Spinal cord (tissue), 10 donors: Measurements from ENCODE around the gene SYNPO. TPM values are rescaled to one million over a fixed set of nuclear protein-coding genes. Genes with fewer than 3 reads are reported as not detected.
A peak's percentile ranks its signal among the peaks of the same experiment; 100 is the strongest.

Experiments used
- DNase-seq, 6 donors: peaks; one replicate each; pipeline versions ENCODE4 v3.0.0 to v3.0.0-alpha.2; 2013 to 2015; ENCODE audit warnings: low spot score in 6 of 6, low read depth in 4 of 6
- H3K27ac ChIP-seq: one replicate; pipeline ENCODE4 v1.5.1; 2013; ENCODE audit warnings: low read depth, low read length, control low read depth
- H3K27me3 ChIP-seq: one replicate; pipeline ENCODE4 v1.6.1; 2013; ENCODE audit warnings: low read length; ENCODE audit not compliant: control insufficient read depth, insufficient read depth
- H3K36me3 ChIP-seq: one replicate; pipeline ENCODE4 v1.6.1; 2013; ENCODE audit warnings: low read length; ENCODE audit not compliant: control insufficient read depth, insufficient read depth
- H3K4me1 ChIP-seq: one replicate; pipeline ENCODE4 v1.6.1; 2013; ENCODE audit warnings: low read length; ENCODE audit not compliant: control insufficient read depth, insufficient read depth
- H3K4me3 ChIP-seq: one replicate; pipeline ENCODE4 v1.5.1; 2013; ENCODE audit warnings: low read depth, low read length, control low read depth
- H3K9me3 ChIP-seq: one replicate; pipeline ENCODE4 v1.6.1; 2013; ENCODE audit warnings: low read length; ENCODE audit not compliant: control insufficient read depth, insufficient read depth
- WGBS: methylation state at CpG from one replicate; pipeline ENCODE4 v1.1.5; 2013; ENCODE audit warnings: missing lambda C conversion rate; ENCODE audit not compliant: insufficient coverage; 5-methylcytosine and 5-hydroxymethylcytosine counted together
- polyA plus RNA-seq, 2 donors: library from polyadenylated mRNA; unstranded; fragments of 120-200 nt; gene quantifications; one replicate each; pipeline ENCODE4 v1.2.1, GENCODE V29; 2013; ENCODE audit not compliant: insufficient read length in 2 of 2
- total RNA-seq, 2 donors: library from RNA; depleted of rRNA in 1 of 2; stranded (reverse); fragments of 120-200 nt in 1 of 2; fragments of >200 nt in 1 of 2; gene quantifications; one replicate each; pipeline versions ENCODE4 v1.2.3 to v1.2.4, GENCODE V29; 2013 to 2014
- donor health status: healthy.

SYNPO gene
- total and polyA plus RNA-seq, 4 donors, result 5.3 to 17.4 (median 10.9) TPM

GRCh38 chr5:150644514-150644913, 4.1 kb downstream of the SYNPO start:
- WGBS, result 36% methylated on average over 2 of the region's 2 CpGs
- Histone ChIP-seq H3K27me3 (no peaks in the 10 kb centered on the region), H3K36me3 (peaks cover 14% of the 10 kb centered on the region), H3K9me3 (no peaks in the 10 kb centered on the region), H3K27ac (peak overlapping the region; percentile 25), H3K4me1 (peaks cover 67% of the 10 kb centered on the region), H3K4me3 (no peak overlapping the region)
- DNase-seq, result peak in 2 of 6 donors; percentile 48 to 54

- Histone ChIP-seq H3K36me3 (peaks cover 21% of the 10 kb centered on the region), H3K9me3 (no peaks in the 10 kb centered on the region), H3K27me3 (no peaks in the 10 kb centered on the region), H3K4me1 (peaks cover 65% of the 10 kb centered on the region), H3K27ac (peak overlapping the region; percentile 25), H3K4me3 (no peak overlapping the region)
- 31% methylated on average over 4 of the region's 4 CpGs for WGBS
- peak in 2 of 6 donors; percentile 80 to 81 for DNase-seq
Measured at GRCh38 chr5:150645070-150645700, 4.7 kb downstream of the SYNPO start.

DNA sequence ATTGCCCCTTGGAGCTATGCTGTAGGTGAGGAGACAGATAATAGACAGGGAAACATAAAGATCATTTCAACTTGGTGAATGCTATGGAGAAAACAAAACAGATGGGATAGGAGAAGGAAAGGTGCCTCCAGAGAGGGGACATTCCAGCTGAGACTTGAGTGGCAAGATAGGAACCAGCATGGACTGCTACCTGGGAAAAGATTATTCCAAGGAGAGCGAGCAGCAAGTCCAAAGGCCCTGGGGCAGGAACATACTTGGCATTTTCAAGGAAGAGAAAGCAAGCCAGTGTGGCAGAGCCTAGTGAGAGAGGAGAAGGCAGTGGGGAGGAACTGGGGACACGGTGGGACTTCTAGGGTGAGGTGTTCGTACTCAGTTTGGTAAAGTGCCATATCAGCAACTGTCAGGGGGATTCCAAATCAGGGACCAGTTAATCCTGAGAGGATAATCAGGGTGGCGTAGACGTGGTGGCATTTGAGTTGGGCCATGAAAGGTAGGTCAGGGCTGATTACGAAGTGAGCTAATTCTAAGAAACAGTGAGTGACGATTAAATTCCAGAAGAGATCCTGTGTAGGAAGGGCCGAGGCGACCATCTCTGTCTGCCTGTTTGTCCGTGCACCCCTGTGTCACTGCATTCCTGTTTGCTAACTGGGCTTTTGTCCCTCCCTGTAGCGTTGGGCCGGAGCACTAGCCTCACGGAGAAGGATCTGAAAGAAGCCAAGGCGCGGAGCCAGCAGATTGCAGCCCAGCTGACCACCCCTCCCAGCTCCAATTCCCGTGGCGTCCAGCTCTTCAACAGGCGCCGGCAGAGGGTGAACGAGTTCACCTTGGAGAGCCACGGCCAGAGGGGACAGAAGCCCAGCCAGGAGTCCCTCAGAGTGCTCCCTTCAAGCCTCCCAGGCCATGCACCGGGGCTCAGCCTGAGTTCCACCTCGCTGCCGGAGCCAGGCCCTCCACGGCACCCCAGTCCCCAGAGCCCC, 7.1 kb downstream of the SYNPO start:
- peaks cover 30% of the 10 kb centered on the region for H3K36me3 ChIP-seq
- H3K9me3 ChIP-seq, result no peaks in the 10 kb centered on the region
- 44% methylated on average over 25 of the region's 25 CpGs for WGBS
- peaks cover 65% of the 10 kb centered on the region for H3K4me1 ChIP-seq
- H3K4me3 ChIP-seq, result no peak overlapping the region
- no peaks in the 10 kb centered on the region for H3K27me3 ChIP-seq
- H3K27ac ChIP-seq, result no peak overlapping the region
- peak in 2 of 6 donors; percentile 48 to 72 for DNase-seq

DNA sequence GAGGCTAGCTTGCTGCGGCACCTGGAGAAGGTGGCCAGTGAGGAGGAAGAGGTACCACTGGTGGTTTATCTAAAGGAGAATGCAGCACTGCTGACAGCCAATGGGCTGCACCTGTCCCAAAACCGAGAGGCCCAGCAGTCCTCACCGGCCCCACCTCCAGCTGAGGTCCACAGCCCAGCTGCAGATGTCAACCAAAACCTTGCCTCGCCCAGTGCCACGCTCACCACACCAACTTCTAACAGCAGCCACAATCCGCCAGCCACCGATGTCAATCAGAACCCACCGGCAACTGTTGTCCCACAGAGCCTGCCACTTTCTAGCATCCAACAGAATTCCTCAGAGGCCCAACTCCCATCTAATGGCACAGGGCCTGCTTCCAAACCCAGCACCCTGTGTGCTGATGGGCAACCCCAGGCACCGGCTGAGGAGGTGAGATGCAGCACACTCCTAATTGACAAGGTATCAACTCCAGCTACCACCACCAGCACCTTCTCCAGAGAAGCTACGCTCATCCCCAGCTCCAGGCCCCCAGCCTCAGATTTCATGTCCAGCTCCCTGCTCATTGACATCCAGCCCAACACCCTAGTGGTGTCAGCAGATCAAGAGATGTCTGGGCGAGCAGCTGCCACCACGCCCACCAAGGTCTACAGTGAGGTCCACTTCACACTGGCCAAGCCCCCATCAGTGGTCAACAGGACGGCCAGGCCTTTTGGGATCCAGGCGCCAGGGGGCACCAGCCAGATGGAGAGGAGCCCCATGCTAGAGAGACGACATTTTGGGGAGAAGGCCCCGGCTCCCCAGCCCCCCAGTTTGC, 8.0 kb downstream of the SYNPO start:
- DNase-seq, result no peak
- H3K9me3 ChIP-seq, result no peaks in the 10 kb centered on the region
- peaks cover 68% of the 10 kb centered on the region for H3K4me1 ChIP-seq
- H3K36me3 ChIP-seq, result peaks cover 30% of the 10 kb centered on the region
- no peak overlapping the region for H3K27ac ChIP-seq
- no peak overlapping the region for H3K4me3 ChIP-seq
- no peaks in the 10 kb centered on the region for H3K27me3 ChIP-seq
- 93% methylated on average over 16 of the region's 16 CpGs for WGBS

- Histone ChIP-seq H3K36me3 (peaks cover 30% of the 10 kb centered on the region), H3K27ac (no peak overlapping the region), H3K4me3 (no peak overlapping the region), H3K9me3 (no peaks in the 10 kb centered on the region), H3K4me1 (peaks cover 61% of the 10 kb centered on the region), H3K27me3 (no peaks in the 10 kb centered on the region)
- WGBS, result 91% methylated on average over 43 of the region's 46 CpGs
- DNase-seq, result no peak
Measured at GRCh38 chr5:150649108-150650020, 8.9 kb downstream of the SYNPO start.

GRCh38 chr5:150650021-150651006, 9.9 kb downstream of the SYNPO start:
- H3K4me3 ChIP-seq, result no peak overlapping the region
- peaks cover 51% of the 10 kb centered on the region for H3K4me1 ChIP-seq
- H3K9me3 ChIP-seq, result no peaks in the 10 kb centered on the region
- no peaks in the 10 kb centered on the region for H3K27me3 ChIP-seq
- WGBS, result 76% methylated on average over 28 of the region's 38 CpGs
- no peak for DNase-seq
- peaks cover 30% of the 10 kb centered on the region for H3K36me3 ChIP-seq
- no peak overlapping the region for H3K27ac ChIP-seq

DNA sequence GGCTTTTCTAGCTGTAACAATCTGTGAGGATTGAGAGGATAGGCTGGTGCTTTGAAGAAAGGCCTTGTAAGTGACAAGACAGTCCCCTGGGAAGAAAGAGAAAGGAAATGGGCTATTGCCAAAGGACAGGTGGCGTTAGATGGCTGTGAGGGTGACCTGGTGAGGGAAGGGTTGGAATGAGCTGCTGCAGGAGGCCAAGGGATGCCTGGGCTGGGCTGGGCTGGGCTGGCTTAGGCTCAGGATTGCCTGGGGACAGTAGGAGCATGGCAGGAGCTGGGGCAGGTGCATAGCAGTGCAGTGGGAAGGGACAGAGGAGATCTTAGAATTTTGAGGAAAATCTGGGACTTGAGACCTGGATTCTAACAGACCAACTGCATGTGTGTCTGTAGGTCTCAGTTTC, 10.9 kb downstream of the SYNPO start:
- H3K36me3 ChIP-seq, result peaks cover 30% of the 10 kb centered on the region
- DNase-seq, result no peak

More for the DNA sequence above, 10.9 kb downstream of the SYNPO start:
- peaks cover 55% of the 10 kb centered on the region for H3K4me1 ChIP-seq
- H3K27me3 ChIP-seq, result no peaks in the 10 kb centered on the region
- peak overlapping the region; percentile 59 for H3K27ac ChIP-seq
- WGBS, result 58% methylated on average over 1 of the region's 1 CpG
- H3K4me3 ChIP-seq, result no peak overlapping the region
- no peaks in the 10 kb centered on the region for H3K9me3 ChIP-seq
